Measurements from ENCODE around the gene SETD4. TPM values are rescaled to one million over a fixed set of nuclear protein-coding genes. Genes with fewer than 3 reads are reported as not detected.

The SETD4 gene
- total RNA-seq (2021; ENCODE audit: unreplicated experiment), result 22.7 TPM
- polyA plus RNA-seq (2012), result 8.0 and 11.6 TPM in 2 replicates
- Bru-seq, nascent RNA, result percentile 70 among the genes with signal in this experiment
- BruChase-seq, experiment 1, labeled RNA remaining after a 6-hour chase, result percentile 64 among the genes with signal in this experiment
- percentile 76 among the genes with signal in this experiment for BruChase-seq, experiment 2, labeled RNA remaining after a 2-hour chase
- long read RNA-seq, partial matches to known transcripts, result 25 of 44 reads
- long read RNA-seq, other reads (novel, unspliced or antisense), result 16 of 44 reads

DNA sequence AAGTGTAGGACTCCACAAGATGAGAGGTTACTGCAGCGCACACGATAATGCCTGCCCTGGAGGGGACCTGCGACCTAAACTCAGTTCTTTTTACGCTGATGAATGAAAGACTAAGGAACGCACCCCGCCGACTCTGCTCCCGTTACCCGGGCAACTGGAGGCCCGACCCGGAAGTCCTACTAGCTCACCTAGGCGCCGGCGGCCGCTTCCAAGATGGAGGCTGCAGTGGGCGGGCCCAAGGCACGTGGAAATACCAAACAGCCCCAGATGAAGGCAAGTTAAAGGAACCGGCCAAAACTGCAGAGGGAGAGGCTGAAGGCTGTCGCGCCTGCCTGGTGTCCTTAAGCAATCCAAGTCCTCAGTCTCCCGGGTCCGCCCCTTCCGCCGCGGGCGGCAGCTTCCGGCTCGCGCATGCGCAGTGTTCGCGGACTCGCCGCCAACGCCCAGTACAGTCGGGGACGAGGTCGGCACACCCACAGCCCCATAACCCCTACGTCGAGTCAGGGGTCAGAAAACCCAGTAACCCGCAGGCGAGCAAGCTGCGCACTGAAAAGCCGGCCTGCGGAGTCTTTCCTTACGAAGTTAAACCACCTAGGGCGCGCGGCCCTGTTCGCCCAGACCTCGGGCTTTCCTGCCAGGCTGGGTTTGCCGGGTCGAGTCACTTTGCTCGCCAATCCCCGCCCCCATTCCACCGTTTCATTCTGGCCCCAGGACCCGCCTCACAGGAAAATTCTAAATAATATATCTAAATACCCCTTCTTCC, at the start of gene SETD4:
SETD4 (minus strand) TSS at position 368 of the 763 bp plus-strand sequence. CDS start 1,638 bp downstream, outside the sequence.
- no peaks in the 10 kb centered on the region for H3K27me3 ChIP-seq (ENCODE audit: insufficient read depth, low read length)
- ChIA-PET RAD21 (ENCODE audit: low non-redundant PET in 1 of 2, low total read pairs in 2 of 2, uncharacterized antibody in 2 of 2, unreplicated experiment in 2 of 2) (no interaction called here), POLR2A (interaction anchor here (1.2 to 1.8 kb wide), 3 partner anchors 10 to 37 kb away, joined by 4 to 5 read pairs (median 4); no protein-coding TSS in a partner anchor), CTCF (interaction anchor here (0.8 to 1.0 kb wide), 4 partner anchors 22 to 64 kb away, joined by 3 to 4 read pairs (median 4); no protein-coding TSS in a partner anchor)
- TF ChIP-seq, protein P1, sequence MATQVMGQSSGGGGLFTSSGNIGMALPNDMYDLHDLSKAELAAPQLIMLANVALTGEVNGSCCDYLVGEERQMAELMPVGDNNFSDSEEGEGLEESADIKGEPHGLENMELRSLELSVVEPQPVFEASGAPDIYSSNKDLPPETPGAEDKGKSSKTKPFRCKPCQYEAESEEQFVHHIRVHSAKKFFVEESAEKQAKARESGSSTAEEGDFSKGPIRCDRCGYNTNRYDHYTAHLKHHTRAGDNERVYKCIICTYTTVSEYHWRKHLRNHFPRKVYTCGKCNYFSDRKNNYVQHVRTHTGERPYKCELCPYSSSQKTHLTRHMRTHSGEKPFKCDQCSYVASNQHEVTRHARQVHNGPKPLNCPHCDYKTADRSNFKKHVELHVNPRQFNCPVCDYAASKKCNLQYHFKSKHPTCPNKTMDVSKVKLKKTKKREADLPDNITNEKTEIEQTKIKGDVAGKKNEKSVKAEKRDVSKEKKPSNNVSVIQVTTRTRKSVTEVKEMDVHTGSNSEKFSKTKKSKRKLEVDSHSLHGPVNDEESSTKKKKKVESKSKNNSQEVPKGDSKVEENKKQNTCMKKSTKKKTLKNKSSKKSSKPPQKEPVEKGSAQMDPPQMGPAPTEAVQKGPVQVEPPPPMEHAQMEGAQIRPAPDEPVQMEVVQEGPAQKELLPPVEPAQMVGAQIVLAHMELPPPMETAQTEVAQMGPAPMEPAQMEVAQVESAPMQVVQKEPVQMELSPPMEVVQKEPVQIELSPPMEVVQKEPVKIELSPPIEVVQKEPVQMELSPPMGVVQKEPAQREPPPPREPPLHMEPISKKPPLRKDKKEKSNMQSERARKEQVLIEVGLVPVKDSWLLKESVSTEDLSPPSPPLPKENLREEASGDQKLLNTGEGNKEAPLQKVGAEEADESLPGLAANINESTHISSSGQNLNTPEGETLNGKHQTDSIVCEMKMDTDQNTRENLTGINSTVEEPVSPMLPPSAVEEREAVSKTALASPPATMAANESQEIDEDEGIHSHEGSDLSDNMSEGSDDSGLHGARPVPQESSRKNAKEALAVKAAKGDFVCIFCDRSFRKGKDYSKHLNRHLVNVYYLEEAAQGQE (IDR thresholded peaks at IDR 0.05; ENCODE audit: low read depth), result no peak
- TF ChIP-seq RAD21 (IDR thresholded peaks at IDR 0.05; ENCODE audit: low read depth) (no peak), ZFX (IDR thresholded peaks at IDR 0.05) (peak; percentile 86), EZH2phosphoT487 (IDR thresholded peaks at IDR 0.05; ENCODE audit: borderline replicate concordance) (no peak), FOSL1 (IDR thresholded peaks at IDR 0.05; ENCODE audit: low read depth) (no peak), JUND (IDR thresholded peaks at IDR 0.05) (no peak), CEBPB (IDR thresholded peaks at IDR 0.05; ENCODE audit: low read depth) (no peak), EGR1 (IDR thresholded peaks at IDR 0.05; ENCODE audit: low read depth) (peak; percentile 52; the same call in 1 of the 2 replicates), POLR2A (IDR thresholded peaks at IDR 0.05; ENCODE audit: borderline replicate concordance, extremely low read depth, insufficient read depth, insufficient read length) (peak; percentile 85), YY1 (IDR thresholded peaks at IDR 0.05; ENCODE audit: extremely low read depth, insufficient replicate concordance, low read depth, low read length) (peak; percentile 86), SP1 (IDR thresholded peaks at IDR 0.05; ENCODE audit: low read depth) (peak; percentile 11; the same call in 1 of the 2 replicates), ELF1 (IDR thresholded peaks at IDR 0.05; ENCODE audit: borderline replicate concordance, low read depth) (peak; percentile 89), EZH2 (IDR thresholded peaks at IDR 0.05) (no peak), POLR2AphosphoS5 (IDR thresholded peaks at IDR 0.05; ENCODE audit: low read depth, low read length) (peak; percentile 88), SIN3A (IDR thresholded peaks at IDR 0.05; ENCODE audit: low read depth) (peak; percentile 73)
- TF ChIP-seq, protein P2, sequence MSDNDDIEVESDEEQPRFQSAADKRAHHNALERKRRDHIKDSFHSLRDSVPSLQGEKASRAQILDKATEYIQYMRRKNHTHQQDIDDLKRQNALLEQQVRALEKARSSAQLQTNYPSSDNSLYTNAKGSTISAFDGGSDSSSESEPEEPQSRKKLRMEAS (IDR thresholded peaks at IDR 0.05), result peak; percentile 91
- TF ChIP-seq, protein P3, sequence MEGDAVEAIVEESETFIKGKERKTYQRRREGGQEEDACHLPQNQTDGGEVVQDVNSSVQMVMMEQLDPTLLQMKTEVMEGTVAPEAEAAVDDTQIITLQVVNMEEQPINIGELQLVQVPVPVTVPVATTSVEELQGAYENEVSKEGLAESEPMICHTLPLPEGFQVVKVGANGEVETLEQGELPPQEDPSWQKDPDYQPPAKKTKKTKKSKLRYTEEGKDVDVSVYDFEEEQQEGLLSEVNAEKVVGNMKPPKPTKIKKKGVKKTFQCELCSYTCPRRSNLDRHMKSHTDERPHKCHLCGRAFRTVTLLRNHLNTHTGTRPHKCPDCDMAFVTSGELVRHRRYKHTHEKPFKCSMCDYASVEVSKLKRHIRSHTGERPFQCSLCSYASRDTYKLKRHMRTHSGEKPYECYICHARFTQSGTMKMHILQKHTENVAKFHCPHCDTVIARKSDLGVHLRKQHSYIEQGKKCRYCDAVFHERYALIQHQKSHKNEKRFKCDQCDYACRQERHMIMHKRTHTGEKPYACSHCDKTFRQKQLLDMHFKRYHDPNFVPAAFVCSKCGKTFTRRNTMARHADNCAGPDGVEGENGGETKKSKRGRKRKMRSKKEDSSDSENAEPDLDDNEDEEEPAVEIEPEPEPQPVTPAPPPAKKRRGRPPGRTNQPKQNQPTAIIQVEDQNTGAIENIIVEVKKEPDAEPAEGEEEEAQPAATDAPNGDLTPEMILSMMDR (IDR thresholded peaks at IDR 0.05 in 2 of 3, conservative IDR thresholded peaks at IDR 0.05 in 1 of 3; ENCODE audit: borderline replicate concordance in 1 of 3, insufficient read depth in 1 of 3, low read depth in 2 of 3, low read length in 2 of 3), result no peak
- TF ChIP-seq, protein P4, sequence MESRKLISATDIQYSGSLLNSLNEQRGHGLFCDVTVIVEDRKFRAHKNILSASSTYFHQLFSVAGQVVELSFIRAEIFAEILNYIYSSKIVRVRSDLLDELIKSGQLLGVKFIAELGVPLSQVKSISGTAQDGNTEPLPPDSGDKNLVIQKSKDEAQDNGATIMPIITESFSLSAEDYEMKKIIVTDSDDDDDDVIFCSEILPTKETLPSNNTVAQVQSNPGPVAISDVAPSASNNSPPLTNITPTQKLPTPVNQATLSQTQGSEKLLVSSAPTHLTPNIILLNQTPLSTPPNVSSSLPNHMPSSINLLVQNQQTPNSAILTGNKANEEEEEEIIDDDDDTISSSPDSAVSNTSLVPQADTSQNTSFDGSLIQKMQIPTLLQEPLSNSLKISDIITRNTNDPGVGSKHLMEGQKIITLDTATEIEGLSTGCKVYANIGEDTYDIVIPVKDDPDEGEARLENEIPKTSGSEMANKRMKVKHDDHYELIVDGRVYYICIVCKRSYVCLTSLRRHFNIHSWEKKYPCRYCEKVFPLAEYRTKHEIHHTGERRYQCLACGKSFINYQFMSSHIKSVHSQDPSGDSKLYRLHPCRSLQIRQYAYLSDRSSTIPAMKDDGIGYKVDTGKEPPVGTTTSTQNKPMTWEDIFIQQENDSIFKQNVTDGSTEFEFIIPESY (IDR thresholded peaks at IDR 0.05; ENCODE audit: extremely low read depth, insufficient replicate concordance, low read length), result no peak
- DNase-seq (ENCODE audit: low read depth, low spot score) (peak; percentile 90), ATAC-seq (peak; percentile 90)
- no peaks in the 10 kb centered on the region for H3K9me3 ChIP-seq (ENCODE audit: control insufficient read depth in 1 of 2, insufficient read depth in 1 of 2, low read depth in 1 of 2, low read length in 2 of 2)
- H2AFZ ChIP-seq (ENCODE audit: low read depth, low read length, poor library complexity, severe bottlenecking), result no peak within 1 kb of the TSS
- peaks cover 11 to 13% of the 10 kb centered on the region in 2 experiments; a peak in 3 of 4 replicates for H3K4me1 ChIP-seq (ENCODE audit: control insufficient read depth in 1 of 2, insufficient read depth in 2 of 2, low read length in 2 of 2)
- peak within 1 kb of the TSS; percentile 98 for H3K27ac ChIP-seq (ENCODE audit: low read depth, low read length)
- H3K36me3 ChIP-seq (ENCODE audit: control insufficient read depth in 1 of 2, insufficient read depth in 2 of 2, low read length in 2 of 2), result peaks cover 24 to 27% of the 10 kb centered on the region in 2 experiments; a peak in 3 of 4 replicates
- peaks cover 33% of the 10 kb centered on the region for H3K79me2 ChIP-seq (ENCODE audit: insufficient read depth, low read length)
- H3K9me2 ChIP-seq (ENCODE audit: insufficient read depth), result no peaks in the 10 kb centered on the region
- TSS peak; percentile 97 for BruUV-seq (replicated peaks)
- intact Hi-C loops (cut with micrococcal nuclease), result loop anchor here (5.0 kb wide), 1 partner anchor 52 kb away; no protein-coding TSS in a partner anchor
- peak within 1 kb of the TSS; percentile 84 for H3K9ac ChIP-seq (ENCODE audit: low read length)
- H4K20me1 ChIP-seq (ENCODE audit: insufficient read depth), result no peaks in the 10 kb centered on the region
- H3K4me2 ChIP-seq (ENCODE audit: low read length), result peak within 1 kb of the TSS; percentile 87
- peak within 1 kb of the TSS; percentile 91 to 99 for H3K4me3 ChIP-seq (replicated peaks in 1 of 2; ENCODE audit: low read depth in 1 of 2, low read length in 2 of 2)
